HUDEP-2 (cell line): ENCODE results near the gene ARMC12.
"Not testable (repeated sequence)": the region's sequence is repeated elsewhere in the genome, so short reads cannot be mapped to it uniquely, and the experiment has no call there.

ENCODE experiments used
- DNase-seq, 76 experiments: peaks; one replicate each; lab custom pipeline; 2025; ENCODE audit not compliant: unreplicated experiment in 76 of 76; lab: John Stamatoyannopoulos, UW

Gene ARMC12, protein sequence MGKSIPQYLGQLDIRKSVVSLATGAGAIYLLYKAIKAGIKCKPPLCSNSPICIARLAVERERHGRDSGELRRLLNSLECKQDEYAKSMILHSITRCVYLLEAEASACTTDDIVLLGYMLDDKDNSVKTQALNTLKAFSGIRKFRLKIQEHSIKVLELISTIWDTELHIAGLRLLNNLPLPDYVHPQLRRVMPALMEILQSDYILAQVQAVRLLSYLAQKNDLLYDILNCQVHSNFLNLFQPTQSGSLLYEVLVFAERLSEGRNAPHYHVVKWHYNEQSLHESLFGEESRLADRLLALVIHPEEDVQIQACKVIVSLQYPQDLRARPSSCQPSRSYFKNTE

DNA sequence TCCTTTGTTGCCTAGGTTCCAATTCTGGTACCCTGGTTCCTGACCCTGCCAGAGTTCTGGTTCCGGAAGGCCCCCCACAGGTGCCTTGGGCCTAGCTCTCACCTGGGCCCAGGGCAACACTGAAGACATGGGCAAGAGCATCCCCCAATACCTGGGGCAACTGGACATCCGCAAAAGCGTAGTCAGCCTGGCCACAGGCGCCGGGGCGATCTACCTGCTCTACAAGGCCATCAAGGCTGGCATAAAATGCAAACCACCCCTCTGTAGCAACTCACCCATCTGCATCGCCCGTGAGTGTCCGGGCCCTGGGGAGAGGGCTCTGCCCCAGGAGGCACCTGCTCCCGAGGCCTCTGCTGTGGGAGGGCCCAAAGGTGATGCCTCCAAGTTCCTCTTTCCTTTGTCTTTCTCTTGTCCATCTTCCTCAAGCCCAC is at the start of gene ARMC12:
TSS of gene ARMC12 (plus strand) at position 51 of the 431 bp plus-strand sequence. CDS start at position 128, 77 bp downstream.
- DNase-seq = no peak

DNA sequence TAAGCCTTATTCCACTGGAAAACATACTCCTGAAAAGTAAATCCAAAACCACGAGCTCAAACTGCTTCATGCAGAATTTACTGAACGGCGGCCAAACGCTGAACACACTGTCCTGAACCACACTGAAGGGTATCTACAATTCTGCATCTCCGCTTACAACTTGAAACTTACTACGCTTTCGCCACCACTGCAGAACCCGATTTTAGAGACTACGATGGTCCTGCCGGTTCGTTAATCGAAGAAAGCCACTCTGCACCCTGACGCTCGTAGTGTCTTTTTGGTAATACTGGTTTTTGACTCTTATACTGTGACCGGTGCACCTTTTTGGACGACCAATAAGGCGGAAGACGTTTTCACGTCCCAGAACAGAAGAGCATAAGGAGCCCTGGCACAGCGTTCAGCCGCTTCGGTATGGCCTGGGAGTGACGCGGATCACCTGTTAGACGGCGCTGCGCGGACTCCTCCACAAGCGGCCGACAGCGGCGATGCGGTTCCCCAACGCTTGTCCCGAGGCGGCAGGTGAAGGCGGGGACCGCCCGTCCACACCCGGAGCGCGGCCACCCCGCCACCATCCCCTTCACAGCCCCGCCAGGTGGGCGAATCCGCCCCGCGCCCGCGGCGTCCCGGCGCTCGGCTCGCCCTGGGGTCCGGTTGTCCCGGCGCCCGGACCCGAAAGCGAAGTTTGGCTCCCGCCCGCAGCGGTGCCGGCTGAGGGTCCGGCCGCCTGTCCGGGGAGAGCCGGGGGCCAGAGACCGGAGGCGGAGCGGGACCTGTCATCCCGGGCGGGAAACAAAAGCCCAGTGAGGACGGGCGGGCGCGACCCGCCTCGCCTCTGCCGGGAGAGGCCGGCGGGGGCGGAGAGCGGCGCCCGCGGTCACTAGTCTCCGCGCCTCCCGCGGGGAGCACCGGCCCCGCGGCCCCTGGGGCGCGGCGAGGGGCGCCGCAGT is 48.9 kb upstream of the ARMC12 start:
- DNase-seq = peak in 54 of 76 experiments; percentile 26 to 83 (median 59)

DNA sequence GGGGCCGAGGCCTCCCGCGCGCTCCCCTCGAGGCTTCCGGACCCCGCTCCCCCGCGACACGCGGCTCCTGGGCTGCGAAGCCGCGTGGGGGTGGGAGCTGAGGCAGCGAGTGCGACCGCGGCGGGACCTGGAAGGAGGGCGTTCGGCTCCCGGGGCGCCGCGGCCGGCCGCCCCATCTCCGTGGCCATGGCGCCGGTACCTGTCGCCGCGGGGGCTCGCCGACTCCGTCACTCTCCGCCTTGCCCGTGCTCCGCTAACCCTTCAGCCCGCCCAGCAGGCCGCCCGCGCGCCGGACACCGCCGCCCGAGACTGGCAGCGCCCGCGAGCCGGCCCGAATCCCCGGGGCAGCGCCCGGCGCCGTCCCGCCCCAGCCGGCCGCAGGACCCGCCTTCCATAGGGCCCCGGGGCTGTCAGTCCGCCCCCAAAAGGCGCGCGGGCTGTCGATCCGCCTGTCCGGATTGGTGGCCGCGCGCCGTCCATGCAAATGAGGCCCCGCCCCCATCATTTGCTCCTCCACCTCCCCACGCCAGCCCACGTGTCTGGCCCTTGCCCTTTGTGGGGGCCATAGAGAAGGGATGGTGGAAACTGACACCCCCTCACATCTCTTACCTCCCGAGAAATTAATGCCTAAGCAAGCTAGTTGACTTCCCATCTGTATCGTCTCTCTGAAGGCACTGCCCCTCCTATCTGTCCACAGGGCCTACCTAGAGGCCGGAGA is 48.1 kb upstream of the ARMC12 start, which contains the start of gene FKBP5:
TSS of gene FKBP5 (minus strand) at position 311 of the 718 bp plus-strand sequence. CDS start 46,091 bp downstream, outside the sequence.
- peak in 74 of 76 experiments; percentile 80 to 99 (median 94) for DNase-seq

DNA sequence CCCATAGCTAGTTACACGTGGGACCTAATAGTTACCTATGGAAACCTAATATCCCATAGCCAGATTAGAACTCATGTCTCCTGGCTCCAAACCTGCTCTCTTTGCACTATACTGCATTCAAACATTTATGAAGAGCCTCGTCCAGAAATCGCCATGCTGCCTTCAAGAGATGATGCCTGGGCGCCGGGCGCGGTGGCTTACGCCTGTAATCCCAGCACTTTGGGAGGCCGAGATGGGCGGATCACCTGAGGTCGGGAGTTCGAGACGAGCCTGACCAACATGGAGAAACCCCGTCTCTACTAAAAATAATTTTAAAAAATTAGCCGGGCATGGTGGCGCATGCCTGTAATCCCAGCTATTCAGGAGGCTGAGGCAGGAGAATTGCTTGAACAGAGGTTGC is 46.8 kb upstream of the ARMC12 start:
- DNase-seq = not testable (repeated sequence)

DNA sequence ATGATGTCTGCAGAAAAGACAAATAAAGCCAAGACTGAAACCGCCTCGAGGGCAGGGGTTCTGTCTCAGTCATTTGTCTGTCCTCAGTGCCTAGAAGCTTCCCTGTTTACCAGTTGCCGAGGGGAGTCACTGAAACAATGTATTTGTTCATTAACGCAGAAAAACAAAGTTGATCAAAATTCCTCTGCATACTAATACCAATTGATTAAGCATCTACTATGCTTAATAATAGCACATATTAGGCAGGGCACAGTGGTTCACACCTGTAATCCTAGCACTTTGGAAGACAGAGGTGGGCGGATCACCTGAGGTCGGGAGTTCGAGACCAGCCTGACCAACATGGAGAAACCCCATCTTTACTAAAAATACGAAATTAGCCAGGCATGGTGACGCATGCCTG is 46.3 kb upstream of the ARMC12 start:
- no peak for DNase-seq

DNA sequence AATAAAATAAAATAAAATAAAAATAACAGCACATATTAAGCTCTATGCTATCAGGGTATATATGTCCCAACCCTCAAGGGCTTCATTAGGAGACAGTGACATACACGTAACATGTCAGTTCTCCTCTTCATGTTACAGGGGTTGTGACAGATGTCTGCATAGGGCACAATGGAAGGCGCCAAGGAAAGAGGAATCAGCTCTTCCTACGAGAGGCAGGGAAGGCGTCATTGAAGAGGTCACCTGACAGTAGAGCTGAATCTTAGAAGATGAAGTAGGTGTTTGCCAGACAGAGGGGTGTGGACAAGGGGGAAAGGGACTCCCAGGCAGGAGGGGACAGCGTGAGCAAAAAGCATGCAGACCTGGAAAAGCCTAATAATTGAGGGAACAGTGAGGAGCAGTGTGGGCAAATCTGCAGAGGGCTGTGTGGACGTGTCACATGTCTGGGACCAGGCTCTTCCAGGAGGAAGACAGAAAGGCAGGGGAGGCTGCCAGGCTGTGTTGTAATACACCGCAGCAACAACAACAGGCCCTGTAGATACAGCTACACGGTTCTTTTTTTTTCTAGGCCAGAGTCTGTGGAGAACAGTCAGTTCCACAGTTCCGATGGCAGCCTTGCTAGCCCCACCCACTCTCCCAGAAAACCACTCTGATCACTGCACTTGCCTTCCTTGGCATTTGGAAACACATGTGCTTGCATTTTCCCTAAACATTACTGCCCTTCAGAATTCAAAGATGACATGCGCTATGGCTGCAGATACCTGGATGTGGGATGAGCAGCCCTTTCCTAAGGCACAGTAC is 45.6 kb upstream of the ARMC12 start:
- no peak for DNase-seq

DNA sequence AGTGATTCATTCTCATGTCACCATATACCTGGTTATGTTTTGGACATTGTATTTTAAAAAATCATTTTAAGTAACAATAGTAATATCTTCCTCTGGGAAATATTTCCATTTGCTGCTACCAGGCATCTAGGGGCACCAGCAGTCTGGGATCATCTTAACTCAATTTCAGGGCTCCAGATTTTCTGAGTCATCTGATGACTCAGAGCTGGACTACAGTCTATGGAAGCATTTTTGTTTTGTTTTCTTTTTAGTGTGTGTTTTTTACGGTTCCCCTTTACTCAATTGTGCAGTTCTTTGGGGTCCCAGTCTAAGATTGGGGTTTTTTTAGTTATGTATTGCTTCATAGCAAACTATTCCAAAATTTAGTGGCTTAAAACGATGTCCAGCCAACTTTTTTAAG is 42.4 kb upstream of the ARMC12 start:
- DNase-seq = no peak

DNA sequence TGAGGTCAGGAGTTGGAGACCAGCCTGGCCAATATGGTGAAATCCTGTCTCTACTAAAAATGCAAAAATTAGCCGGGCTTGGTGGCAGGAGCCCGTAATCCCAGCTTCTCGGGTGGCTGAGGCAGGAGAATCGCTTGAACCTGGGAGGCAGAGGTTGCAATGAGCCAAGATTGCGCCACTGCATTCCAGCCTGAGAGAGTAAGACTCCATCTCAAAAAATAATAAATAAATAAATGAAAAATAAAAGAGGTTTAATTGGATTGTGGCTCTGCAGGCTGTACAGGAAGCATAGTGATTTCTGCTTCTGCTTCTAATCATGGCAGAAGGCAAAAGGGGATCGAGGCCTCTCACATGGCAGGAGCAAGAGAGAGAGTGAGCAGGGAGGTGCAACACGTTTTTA is 38.4 kb upstream of the ARMC12 start:
- not testable (repeated sequence) for DNase-seq

DNA sequence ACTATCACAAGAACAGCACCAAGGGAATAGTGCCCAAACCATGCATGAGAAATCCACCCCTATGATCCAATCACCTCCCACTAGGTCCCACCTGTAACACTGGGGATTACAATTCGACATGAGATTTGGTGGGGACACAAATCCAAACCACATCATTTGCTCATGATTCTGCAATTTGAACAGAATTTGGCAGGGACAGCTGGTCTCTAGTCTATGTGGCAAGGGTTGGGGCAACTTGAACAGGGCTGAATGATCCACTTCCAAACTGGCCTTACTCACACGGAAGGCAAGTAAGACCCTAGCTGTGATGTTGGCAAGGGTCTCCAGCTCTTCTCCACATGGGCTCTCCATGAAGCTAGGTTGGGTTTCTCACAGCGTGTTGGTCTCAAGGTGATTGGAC is 38.0 kb upstream of the ARMC12 start:
- DNase-seq = no peak

DNA sequence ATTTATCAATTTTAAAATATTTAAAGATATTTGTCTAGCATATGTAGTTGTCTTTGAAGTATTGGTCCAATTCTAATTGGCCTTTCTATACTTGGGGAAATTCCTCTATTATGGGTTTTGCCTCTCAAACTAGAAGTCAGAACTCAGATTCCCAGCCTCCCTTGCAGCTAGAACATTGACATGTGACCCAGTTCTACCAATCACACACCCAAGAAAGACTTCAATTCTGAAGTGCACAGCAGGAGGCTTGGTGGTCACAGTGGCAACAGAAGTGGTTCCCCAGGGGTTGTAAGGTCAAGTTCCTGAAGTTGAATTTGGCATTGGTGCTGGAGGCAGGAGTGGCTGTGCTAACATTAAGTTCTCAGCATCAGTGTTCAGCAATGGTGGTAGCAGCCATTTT is 33.3 kb upstream of the ARMC12 start:
- DNase-seq = peak in 1 of 76 experiments; percentile 16

DNA sequence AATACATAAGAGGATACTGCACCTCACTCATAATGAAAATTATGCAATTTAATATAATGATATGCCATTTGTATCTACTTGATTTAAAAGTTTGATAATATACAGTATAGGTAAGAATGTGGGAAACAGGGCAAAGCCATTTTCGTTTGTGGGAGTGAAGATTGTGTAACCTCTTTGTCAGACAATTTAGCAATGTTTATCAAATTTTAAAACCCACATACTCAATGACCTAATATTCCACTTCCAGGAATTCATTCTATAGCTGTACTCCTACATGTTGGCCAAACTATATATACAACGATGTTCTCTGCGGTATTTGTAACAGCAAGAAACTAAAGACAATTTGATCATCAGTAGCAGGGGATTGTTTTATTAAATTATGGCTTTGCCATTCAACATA is 30.4 kb upstream of the ARMC12 start:
- DNase-seq = peak in 11 of 76 experiments; percentile 21 to 64 (median 48)

DNA sequence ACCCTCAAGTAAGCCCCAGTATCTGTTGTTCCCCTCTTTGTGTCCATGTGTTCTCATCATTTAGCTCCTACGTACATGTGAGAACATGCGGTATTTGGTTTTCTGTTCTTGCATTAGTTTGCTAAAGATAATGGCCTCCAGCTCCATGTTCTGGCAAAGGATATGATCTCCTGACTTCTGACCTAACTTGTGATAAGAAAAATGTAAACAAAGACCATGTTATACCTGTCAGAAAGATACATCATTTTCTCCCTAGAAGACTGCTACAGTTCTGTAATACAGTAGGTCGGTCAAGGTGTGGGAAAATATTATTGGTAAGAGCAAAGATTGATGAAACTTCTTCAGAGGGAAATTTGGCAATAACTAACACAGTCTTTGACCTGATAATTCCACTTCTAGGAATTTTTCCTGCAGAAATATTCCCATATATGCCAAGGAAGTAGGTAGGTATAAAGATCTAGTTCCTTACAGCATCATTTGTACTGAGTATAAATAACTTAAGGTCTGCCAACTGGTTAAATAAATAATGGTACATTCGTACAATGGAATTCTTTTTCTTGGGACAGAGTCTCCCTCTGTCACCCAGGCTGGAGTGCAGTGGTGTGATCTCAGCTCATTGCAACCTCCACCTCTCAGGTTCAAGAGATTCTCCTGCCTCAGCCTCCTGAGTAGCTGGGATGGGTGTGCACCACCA is 29.0 kb upstream of the ARMC12 start:
- DNase-seq = no peak

DNA sequence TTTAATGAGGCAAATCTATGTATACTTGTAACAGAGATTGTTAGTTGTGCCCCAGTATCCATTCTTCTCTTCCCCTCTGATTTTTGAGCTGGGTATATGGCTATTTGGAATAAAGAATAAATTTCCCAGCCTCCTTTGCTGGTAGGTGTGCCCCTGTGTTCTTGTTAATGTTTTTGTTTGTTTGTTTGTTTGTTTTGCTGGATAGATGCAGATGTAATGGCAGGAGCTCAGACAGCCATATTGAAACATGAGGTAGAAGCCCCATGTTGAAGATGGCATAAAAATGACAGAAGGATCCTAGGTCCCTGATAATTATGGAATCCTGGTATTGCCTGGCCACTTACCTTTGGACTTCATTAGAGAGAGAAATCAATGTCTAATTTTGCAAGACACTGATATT is 28.2 kb upstream of the ARMC12 start:
- DNase-seq = no peak

DNA sequence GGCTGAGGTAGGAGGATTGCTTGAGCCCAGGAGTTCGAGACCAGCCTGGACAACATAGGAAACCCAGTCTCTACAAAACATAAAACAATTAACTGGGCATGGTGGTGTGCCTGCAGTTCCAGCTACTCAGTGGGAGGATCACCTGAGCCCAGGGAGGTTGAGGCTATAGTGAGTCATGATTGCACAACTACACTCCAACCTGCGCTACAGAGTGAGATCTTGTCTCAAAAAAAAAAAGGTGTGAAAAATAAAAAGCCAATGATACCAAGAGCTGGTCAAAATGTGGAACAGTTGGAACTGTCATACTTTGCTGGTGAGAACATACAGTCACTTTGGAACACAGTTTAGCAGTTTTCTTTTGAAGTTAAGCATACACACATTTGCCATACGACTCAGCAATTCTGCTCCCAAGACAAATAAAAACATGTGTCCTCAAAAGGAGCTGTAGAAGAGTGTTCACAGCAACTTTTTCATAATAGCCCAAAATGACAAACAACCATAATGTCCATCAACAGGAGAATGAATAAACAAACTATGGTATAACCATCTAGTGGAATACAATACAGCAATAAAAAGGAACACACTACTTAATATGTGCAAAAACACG is 26.5 kb upstream of the ARMC12 start:
- no peak for DNase-seq

DNA sequence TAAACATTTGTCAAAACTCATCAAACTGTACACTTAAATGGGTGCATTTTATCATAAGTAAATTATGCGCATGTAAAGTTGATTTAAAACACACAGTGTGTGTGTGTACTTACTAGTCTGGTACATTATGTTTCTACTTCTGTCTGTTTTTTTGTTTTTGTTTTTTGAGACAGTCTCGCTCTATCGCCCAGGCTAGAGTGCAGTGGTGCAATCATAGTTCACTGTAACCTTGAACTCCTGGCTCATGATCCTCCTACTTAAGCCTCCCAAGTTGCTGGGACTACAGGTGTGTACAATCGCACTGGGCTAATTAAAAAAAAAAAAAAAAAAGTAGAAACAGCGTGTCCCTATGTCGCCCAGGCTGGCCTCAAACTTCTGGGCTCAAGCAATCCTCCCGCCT is 25.1 kb upstream of the ARMC12 start:
- no peak for DNase-seq

DNA sequence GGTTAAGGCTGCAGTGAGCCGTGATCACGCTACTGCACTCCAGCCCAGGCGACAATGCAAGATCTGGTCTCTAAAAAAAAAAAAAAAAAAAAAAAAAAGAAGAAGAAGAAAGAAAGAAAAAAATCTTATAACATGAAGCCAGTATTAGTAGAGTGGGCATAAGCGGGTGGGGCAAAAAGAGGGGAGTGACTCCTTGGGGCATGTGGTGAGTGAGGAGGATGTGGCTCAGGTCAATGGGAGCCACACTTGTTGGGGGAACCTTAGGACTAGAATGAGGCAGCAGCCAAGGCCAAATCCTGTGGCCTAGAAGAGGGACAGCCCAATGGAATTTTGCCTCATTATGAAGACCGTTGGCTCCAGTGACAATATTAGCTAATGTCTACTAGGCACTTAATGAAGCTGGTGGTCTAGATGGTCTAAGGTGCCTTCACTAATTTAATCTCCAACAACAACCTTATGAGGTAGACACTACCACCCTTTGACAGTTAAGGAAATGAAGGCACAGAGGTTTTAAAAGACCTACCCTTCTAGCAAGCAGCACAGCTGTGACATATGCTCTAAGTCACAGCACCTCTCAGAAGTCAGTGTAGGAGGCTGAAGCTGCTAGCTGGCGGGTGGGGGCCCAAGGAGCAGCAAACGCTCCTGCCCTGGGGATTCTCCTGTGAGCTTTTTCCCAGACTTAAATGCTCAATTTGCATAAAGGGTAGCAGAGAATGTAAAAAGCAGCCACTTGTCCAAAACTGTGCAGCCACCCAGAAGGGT is 23.6 kb upstream of the ARMC12 start:
- DNase-seq = no peak

DNA sequence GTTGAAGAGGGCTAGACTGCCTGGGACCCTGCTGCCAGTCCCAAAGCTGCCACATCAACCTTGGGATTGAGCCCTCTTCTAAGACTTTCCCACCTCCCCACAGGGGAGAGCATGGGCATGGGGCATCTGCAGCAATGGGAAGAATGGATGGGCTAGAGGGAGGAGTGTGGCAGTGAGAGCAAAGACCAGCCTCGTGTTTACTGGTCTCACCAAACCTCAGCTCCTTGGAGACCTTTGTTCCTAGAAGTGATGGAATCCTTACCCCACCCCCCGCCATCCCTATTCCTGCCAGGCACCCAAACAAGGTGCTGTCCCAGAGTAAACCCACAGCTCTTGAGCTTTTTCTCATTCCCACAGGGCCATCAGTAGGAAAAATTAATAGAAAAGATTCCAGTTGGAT is 20.0 kb upstream of the ARMC12 start:
- no peak for DNase-seq
